ENCODE measurements around the gene RBMS1.
"Not testable (repeated sequence)": the region's sequence is repeated elsewhere in the genome, so short reads cannot be mapped to it uniquely, and the experiment has no call there.

The RBMS1 gene

DNA sequence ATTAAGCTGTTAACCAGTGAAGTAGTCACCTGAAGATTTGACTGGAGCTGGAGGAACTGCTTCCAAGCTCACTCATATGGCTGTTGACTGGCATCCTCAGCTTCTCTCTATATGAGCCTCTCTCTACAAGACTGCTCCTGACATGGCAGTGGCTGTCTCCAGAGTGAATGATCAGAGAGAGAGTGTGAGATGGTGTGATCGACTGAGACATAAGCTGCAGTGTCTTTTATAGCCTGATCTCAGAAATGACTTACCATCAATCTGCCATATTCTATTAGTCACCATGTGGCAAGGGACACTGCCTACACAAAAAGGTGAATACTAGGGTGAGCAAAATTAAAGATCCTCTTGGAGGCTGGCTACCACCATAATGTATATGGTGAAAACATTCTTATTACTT lies 7.8 kb upstream of the RBMS1 start:
- no peak for DNase-seq (ENCODE audit: low read depth)

DNA sequence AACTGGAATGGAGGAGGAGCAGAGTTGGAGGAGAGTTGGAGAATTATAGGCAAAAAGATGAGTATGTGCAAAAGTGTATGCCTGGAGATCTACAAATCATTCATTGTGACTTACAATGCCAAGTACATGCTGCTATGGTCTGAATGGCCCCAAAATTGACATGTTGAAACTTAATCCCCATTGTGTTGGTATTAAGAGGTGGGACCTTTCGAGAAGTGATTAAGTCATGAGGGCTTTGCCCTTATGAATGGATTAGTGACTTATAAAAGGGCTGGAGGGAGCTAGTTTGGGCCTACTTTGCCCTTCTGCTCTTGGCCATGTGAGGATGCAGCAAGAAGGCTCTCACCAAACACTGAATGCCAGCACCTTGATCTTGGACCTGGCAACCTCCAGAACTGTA lies 6.3 kb upstream of the RBMS1 start:
- no peak for DNase-seq (ENCODE audit: low read depth)

DNA sequence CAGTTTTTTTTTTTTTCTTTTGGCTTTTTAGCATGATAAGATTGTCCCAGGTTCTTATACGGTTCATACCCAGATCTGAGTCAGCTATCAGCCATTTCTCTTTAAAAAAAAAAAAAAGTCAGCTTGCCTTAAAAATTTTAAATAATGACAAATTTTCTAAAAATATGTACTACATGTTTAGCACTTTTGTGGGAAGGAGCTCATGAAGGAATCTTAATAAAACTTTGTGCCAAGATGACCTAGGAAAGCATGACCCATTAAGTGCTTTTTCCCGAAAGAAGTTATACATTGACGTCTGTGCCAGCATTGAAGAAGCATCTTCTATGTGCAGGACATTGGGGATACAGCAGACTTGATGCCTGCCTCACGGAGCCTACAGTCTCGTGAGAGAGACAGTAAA lies 4.5 kb upstream of the RBMS1 start:
- DNase-seq (ENCODE audit: low read depth) = no peak

DNA sequence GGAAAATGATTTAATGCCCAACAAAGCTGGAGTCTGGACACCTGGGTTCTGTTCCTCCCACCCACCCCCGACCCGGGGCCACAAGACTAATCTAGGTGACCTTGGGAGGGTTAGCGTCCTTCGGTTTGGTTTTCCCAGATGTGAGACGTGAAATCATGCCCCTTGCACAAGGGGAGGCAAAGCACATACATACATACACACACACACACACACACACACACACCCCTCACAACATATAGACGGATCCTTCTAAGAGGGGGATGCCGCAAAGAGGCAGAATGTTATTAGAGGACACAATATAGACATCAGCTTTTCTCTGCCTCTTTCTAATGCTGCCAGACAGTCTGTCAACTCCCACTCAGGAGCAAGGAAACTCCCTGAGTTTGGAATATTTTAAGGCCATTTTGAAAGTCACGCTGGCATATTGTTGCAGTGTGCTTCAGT lies 616 bp upstream of the RBMS1 start:
- no peak for DNase-seq (ENCODE audit: low read depth)

DNA sequence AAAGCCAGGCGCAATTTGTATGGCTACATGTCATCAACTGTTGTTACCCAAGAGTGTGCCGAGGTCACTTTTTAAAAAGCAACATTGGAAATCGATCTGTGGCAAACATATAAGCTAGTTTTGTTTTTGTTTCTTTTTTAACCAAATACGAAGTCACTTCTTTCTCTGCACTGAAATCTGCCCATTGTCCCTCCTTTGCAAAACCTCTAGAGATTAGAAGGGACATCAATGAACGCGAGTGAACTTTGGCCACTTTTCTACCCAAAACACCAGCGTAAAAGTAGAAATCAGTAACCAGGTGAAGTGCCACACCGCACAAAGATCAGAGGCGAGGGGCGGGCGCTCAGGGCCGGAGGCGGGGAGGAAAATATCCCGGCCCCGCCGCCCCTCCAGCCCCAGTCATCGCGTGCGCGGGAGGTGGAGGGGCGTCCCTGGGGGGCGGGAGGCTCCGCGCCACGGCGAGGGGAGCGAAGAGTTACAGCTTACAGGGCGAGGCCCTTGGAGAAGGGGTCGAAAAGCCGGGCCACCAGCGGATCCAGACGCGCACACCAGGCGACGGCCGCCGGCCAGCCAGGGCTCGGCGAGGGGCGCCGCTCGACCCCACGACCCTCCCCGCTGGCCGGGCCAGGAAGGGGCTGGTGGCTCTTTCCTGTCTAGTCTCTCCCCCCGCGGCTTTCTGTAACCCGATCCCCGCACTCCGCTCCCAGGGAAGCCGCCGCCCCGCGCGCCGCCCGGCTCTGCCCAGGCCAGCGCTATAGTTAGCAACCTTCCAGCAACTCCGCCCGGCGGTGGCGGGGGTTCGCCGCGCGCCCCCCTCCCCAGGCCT lies 993 bp downstream of the RBMS1 start:
- DNase-seq (ENCODE audit: low read depth) = no peak

DNA sequence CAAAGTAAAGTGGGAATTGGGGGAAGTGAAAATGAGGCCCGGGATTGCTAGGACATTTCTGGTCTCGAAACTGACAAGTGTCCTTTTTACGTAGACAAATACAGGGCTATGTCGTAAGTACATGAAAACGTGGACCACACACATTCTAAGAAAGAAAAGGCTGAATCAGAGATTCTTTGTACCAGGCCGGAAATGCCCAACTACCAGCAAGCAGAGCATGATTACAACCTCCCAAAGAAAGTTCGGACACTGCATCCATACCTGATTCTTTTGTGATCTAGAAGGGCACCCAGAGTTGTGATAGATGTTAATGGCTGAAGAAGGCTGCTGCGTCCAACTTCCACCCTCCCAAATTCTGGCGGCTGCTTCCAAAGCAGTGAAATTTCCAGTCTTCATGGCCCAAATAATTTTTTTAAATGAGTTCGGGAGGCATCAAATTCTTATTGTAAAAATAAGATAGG lies 1.7 kb downstream of the RBMS1 start:
- DNase-seq (ENCODE audit: low read depth) = no peak

DNA sequence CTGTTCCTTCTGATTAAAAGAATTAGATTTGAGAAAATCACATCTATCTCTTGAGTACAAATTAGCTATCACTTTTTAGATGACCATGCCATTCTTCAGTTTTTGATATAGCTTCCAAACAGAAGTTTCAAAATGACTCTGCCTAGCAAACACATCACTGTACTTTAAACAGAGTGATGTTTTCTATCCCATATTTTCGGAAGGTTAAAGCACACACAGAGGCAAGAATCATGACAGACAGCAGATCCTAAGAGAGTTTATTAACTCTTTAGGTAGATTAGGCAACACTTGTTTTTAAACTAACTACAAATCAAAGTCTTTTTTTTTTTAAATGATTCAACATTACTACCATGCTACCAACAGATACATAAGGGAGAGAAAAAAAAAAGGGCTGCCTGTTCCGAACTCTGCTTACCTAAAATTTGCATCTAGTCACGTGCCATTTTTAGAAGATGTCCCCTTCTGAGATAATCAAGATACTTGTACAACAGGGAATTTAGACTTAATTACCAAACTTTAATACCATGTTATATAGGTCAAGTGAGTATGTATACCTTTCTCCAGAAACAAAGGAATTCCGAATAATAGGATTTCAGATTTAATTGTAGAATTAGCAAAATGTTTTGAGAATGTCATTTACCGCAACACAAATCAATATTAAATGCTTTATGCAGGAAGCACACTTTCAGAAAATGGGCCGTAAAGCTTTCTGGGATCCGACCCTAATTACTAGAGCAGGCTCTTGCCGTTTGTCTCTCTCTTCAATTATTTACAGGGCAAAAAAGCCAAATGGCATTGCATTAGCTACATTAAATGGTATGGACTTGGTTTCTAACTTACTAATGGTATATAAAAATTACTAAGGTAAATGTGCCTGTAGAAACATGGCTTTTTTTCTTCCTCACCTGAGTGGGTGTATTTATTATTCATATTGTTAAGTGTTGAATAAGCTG lies 2.6 kb downstream of the RBMS1 start:
- DNase-seq (ENCODE audit: low read depth) = no peak

DNA sequence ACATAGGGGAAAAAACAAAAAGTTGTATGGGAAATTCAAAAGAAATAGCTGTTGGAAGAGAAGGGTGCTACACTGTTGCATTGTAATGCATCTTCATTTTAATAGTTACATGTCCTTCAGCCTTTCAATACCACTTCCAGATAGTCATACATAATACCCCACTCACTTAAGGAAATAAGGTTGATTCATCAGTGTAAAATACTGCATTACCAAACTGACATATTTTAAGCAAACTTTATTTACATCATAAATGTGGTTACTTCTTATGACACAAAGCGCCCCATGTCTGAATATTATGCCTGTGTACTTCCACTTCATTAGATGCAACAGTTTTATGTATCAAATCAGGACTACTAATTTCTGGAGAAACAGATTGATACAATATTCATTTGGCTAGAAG lies 4.5 kb downstream of the RBMS1 start:
- no peak for DNase-seq (ENCODE audit: low read depth)

DNA sequence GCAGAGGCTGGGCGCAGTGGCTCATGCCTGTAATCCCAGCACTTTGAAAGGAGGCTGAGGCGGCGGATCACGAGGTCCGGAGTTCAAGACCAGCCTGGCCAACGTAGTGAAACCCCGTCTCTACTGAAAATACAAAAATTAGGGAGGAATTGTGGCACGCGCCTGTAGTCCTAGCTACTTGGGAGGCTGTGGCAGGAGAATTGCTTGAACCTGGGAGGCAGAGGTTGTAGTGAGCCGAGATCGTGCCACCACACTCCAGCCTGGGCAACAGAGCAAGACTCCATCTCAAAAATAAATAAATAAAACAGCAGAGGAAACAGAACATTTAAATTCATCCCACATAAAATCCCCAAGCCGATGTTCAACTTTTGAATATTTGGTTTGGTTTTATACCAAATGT lies 5.3 kb downstream of the RBMS1 start:
- DNase-seq (ENCODE audit: low read depth) = not testable (repeated sequence)

DNA sequence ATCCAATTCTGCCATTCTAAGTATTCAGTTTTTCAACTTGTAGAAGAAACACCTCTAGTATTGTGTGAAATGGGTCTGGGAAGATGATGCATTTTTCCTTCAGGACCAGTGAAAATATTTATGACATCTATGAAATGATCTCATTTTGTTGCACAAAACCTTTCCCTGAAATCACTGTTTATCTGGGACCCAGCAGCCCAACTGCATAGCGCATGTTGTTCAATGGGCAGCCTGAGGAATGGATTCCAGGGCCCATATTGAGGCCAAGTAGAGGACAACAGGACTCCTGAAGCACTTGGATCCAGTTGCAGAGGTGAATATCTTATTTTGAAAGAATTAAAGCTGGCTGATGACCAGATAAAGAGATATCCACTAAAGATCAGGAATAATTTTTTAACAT lies 7.3 kb downstream of the RBMS1 start:
- no peak for DNase-seq (ENCODE audit: low read depth)

DNA sequence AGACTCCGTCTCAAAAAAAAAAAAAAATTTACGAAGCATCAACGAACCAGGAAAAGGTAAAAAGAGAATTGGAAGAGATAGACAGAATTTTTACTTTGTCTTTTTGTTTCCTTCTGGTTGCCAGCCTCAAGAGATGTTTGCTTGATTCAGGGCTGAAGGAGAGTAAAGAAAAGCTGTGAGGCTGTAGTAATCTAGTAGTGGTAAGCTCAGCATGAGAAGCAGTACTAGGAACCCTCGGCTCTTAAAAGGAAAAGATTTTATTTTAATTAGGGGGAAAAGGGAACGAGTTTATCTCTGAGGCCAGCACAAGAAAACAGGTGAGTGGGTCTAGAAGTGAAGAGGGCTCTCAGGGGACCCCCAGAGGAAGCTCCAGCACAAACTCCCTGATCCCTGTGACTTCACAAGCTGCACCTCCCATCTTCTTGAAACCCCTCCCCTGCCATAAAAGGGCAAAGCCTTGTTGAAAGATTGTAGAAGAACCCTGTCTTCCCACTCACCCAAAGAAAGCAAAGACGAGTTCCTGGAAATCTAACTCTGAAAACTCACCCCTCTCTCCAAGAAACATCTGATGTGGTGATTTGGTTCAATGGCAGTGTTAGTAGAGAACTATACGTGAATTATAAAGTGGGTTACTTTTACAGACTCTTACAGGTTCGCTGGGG lies 8.6 kb downstream of the RBMS1 start:
- DNase-seq (ENCODE audit: low read depth) = no peak

DNA sequence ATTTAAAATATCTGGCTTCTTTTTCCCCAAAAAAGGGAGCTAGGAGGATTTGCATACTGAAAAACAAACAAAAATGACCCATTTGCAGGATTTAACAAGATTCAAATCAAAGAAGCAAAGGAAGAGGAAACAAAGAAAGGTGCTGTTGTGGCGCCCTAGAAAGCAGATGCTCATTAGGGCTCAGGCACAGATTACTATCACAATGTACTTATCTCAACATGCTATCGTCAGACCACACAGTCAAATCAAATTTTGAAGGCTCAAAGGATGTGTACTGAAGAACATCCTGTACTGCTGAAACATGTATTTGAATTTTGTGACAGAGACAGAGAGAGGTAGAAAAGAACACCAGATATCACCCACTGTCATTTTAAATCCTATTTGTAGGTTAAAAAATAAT lies 10.9 kb downstream of the RBMS1 start:
- no peak for DNase-seq (ENCODE audit: low read depth)

DNA sequence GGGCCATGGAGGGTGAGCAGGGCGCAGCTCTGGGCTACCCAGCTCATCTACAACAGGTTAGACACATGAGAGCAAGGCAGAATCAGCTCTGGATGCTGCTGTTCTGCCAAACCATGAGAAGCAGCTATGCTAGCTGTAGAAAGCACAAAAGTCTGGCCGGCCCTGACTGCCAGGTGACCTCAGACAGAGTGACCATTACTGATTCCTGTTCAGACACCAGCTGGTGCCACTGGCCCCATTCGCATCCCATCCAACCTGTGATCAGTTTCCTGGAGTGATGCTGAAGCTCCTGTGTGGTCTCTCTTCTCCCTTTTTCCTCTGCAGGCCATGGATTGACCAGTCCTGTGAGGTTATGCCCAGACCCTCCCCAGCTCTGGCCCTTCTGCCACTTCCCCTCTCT lies 14.3 kb downstream of the RBMS1 start:
- DNase-seq (ENCODE audit: low read depth) = no peak

DNA sequence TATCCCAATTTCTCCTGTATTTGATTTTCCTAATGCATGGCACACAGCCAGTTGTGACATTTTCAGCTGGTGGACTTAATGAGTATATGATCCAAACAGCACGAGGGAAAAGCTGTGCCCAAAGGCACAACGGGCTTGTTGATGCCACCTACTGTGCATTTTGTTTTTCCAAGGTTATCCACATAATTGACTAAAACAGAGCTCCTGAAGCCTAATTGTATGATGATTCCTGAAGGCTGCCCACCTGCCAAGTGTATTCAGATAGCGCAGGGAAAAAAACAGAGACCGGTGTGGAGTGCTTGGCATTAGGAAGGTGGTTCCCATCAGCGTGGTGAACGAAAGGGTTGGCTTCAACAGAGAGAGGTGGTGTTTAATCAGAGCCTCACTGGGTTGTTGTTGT lies 14.9 kb downstream of the RBMS1 start:
- DNase-seq (ENCODE audit: low read depth) = no peak

DNA sequence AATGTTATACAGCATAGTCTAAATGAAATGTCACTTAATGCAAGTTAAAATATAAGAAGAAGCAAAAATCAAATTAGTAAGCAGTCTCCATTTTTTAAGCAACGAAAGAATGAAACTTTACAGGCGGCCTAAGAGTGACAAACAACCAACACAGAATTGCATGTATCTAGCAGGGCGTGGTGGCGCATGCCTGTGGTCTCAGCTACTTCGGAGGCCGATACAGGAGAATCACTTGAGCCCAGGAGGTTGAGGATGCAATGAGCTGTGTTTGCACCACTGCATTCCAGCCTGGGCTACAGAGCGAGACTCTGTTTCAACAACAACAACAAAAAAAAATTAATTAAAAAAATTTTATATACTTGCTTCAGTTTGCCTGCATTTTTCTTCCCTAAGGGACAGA lies 16.6 kb downstream of the RBMS1 start:
- no peak for DNase-seq (ENCODE audit: low read depth)

DNA sequence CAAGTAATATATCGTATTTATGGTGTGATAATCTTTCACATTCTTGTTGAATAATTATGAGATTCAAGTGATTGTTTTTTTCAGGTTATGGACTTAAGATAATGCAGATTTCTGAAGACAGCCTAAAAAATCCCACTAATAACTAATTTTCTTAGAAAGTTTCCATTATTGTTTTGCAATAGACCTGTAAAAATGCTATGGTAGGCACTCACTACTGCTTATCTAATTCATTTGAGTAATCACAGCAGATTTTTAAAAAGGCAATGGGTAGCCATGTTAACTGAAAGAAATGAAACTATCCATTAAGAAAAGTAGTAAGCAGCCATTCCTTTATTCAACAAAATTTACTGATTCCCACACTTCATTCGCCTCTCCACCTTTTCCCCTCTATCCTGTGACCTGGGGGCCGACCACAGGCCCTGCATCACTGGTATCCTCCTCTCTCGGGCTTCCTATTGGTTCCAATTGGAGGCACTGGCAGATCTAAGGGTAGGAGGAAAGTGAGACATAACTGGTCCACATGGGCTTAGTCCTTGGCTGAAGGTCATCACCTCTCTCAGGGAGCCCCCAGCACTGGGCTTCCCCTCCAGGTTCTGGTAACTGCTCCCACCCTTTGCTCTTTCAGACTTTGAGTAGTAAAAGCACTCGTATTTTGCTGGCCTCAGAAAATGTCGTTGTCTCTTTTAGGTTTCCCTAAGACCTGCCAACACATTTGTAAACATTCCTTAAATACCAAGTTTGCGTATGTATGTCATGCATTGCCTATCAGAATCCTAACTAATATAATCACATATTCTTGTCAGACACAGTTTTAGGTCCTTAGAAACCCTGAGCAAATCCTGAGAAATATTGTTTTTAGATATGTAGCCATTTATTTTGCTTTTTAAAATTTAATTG lies 18.5 kb downstream of the RBMS1 start:
- no peak for DNase-seq (ENCODE audit: low read depth)

DNA sequence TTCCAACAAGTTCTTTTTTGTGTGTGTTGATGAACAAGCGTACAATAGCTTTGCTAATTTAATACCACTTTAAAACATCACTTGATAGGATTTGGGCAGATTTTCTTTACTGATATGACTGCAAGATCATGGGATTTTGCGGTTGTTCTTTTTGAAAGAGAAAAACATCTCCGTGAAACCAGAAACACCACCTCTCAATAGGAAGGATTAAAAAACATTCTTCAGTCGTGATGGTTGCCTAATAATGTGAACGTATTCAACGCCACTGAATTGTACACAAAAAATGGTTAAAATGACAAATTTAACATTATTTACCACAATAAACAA lies 19.3 kb downstream of the RBMS1 start:
- DNase-seq (ENCODE audit: low read depth) = no peak

DNA sequence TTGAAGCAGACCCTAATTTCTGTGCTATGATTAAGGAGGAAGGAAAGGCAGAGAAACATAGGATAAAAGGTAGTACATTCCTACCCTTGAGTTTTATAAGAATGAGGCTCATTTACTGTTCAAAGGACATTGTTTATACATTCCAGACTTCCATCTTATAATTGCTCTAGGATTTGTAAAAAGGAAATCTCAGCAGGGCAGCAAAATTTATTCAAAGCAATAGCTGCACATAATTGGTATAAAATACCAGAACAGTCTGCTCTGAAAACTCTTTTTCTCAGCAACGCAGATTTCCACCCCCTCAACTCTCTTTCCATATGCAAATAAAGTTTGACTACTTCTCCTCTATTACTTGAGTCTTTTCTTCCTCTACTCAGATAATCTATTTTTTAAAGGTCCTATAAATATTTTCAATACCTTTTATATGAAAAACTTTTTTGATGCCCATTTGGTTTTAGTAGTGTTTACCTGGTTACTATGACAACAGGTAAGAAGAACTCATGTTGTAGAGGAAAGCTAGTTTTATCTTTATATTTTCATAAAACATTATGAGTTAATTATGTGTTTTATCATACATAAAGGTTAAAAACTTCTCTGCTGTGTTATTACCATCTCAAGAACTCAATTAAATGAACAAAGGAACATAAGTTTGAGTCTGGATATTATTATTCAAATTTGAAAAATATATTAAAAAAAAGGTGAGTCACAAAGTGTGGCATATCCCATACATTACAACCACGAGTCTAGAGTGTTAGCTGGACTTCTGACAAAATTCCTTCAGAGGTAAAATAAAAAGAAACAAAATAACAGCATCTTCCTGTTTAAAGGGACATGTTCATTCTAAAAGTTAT lies 19.9 kb downstream of the RBMS1 start:
- DNase-seq (ENCODE audit: low read depth) = no peak

DNA sequence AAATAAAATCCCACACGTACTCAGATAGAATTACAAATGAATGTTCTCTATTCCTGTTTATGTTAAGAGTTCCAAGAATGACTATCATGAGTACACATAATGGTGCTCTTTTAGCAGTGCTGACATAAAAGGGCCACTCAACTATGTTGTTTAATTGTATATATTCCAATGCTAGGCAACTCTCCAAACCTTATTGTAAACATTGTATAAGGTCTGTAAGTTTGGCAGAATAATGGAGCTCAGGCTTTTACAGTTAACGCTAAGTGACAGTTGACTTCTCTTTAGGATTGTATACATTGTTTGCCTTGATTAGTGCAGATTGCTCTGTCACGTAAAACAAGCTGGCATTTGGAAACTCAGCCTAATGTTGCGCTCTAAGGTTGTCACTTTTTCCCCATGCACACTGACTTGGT lies 20.8 kb downstream of the RBMS1 start:
- no peak for DNase-seq (ENCODE audit: low read depth)

DNA sequence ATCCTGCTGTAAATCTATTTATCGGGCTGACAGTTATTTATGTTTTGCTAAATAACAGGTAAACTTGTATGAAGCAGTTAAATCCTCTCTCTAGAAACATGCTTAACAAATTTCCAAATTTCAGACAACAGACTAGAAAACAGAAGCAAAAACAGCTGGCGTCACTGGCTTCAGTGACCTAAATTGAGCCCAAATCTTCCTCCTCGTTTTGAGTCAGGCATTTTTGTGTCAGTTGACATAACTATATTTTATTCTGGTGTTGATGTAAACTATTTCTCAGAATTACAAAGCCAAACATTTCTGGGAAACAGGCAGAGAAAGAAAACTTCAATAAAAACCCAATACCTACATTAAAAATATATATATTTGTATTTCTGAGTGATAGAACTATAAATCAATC lies 21.7 kb downstream of the RBMS1 start:
- DNase-seq (ENCODE audit: low read depth) = no peak

Measured in HS-27A (cell line).